ENCODE measurements around the gene GRK5. TPM values are rescaled to one million over a fixed set of nuclear protein-coding genes. Genes with fewer than 3 reads are reported as not detected.

Gene GRK5
- total and polyA plus RNA-seq, 9 of the 15 experiments (the other 6 are each of a cell fraction or from before 2014, with no cell fraction given) = 0.46 to 0.83 (median 0.67) TPM; not detected in 2

DNA sequence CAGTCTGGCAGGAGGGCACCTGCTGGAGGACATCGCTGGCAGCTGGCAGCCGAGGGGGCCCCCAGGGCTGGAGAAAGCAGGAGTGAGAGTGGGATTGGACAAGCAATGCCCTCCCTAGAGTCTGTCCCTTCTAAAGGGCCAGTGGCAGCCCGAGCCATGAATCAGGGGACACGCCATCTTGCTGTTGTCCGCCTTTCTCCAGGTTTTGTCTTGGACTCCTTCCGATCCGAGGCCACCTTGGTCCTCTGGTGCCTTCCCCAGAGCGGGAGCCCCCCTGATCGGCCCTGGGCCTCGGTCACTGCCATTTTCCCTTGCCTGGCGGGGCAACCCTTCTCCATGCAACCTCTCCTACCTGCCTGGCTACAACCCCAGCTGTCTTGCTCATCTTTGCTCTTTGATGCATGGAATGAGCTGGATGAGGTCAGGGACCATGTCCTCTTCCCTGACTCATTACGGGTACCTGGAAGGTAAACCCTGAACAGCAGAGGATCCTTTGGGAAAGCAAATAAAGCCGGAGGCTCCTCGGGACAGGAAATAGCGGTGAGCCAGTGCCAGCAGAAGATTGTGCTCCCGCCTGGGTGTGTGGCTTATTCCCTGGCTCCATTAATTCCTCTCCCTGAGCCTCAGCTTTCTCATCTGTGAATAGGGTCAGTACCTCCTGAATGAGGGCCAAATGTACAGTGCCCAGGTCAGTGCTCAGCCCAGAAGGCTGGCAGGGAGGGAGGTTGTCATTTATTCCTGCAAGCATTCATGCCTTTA lies 112.0 kb downstream of the GRK5 start:
- POLR2A ChIA-PET = interaction anchor here (0.6 to 1.1 kb wide), 2 partner anchors 15 to 48 kb away, joined by 3 read pairs; no protein-coding TSS in a partner anchor
- peaks cover 5 to 11% of the 10 kb centered on the region in 2 experiments; a peak in 3 of 5 replicates for H3K4me1 ChIP-seq (replicated peaks in 1 of 2; ENCODE audit: control insufficient read depth in 2 of 2, insufficient read depth in 2 of 2, low read length in 2 of 2)
- H3K9ac ChIP-seq (ENCODE audit: insufficient read depth in 1 of 2, low read depth in 2 of 2, low read length in 2 of 2) = no peak overlapping the region
- TF ChIP-seq, protein P1, sequence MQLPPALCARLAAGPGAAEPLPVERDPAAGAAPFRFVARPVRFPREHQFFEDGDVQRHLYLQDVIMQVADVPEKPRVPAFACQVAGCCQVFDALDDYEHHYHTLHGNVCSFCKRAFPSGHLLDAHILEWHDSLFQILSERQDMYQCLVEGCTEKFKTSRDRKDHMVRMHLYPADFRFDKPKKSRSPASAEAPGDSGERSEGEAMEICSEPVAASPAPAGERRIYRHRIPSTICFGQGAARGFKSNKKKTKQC (CRISPR knock-in tag; IDR thresholded peaks at IDR 0.05) = no peak
- TF ChIP-seq, protein P2, sequence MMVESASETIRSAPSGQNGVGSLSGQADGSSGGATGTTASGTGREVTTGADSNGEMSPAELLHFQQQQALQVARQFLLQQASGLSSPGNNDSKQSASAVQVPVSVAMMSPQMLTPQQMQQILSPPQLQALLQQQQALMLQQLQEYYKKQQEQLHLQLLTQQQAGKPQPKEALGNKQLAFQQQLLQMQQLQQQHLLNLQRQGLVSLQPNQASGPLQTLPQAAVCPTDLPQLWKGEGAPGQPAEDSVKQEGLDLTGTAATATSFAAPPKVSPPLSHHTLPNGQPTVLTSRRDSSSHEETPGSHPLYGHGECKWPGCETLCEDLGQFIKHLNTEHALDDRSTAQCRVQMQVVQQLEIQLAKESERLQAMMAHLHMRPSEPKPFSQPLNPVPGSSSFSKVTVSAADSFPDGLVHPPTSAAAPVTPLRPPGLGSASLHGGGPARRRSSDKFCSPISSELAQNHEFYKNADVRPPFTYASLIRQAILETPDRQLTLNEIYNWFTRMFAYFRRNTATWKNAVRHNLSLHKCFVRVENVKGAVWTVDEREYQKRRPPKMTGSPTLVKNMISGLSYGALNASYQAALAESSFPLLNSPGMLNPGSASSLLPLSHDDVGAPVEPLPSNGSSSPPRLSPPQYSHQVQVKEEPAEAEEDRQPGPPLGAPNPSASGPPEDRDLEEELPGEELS (CRISPR knock-in tag; IDR thresholded peaks at IDR 0.05; ENCODE audit: borderline replicate concordance) = no peak
- no peak for TF ChIP-seq RFX5 (IDR thresholded peaks at IDR 0.05; ENCODE audit: low read depth, low read length)
- TF ChIP-seq POU5F1 (IDR thresholded peaks at IDR 0.05; ENCODE audit: borderline replicate concordance, low read depth, low read length, partially characterized antibody) = no peak
- no peak for TF ChIP-seq CBX5 (IDR thresholded peaks at IDR 0.05; ENCODE audit: borderline replicate concordance, low read depth)
- TF ChIP-seq BCL6 (CRISPR knock-in tag; IDR thresholded peaks at IDR 0.05) = no peak
- TF ChIP-seq NFRKB (IDR thresholded peaks at IDR 0.05; ENCODE audit: low read depth) = no peak
- TF ChIP-seq, protein P3, sequence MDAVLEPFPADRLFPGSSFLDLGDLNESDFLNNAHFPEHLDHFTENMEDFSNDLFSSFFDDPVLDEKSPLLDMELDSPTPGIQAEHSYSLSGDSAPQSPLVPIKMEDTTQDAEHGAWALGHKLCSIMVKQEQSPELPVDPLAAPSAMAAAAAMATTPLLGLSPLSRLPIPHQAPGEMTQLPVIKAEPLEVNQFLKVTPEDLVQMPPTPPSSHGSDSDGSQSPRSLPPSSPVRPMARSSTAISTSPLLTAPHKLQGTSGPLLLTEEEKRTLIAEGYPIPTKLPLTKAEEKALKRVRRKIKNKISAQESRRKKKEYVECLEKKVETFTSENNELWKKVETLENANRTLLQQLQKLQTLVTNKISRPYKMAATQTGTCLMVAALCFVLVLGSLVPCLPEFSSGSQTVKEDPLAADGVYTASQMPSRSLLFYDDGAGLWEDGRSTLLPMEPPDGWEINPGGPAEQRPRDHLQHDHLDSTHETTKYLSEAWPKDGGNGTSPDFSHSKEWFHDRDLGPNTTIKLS (IDR thresholded peaks at IDR 0.05; ENCODE audit: borderline replicate concordance, low read depth) = no peak
- TF ChIP-seq ZFP36 (IDR thresholded peaks at IDR 0.05; ENCODE audit: low read depth, low read length, partially characterized antibody) = no peak
- no peak for TF ChIP-seq ZBTB7A (IDR thresholded peaks at IDR 0.05; ENCODE audit: borderline replicate concordance, control insufficient read depth, low read depth, low read length)
- TF ChIP-seq U2AF2 (optimal IDR thresholded peaks at IDR 0.05; ENCODE audit: low read depth, low read length) = no peak
- no TSS peak for BruUV-seq (replicated peaks)
- in situ Hi-C loops (cut with MboI) = no loop called here
- 29% methylated on average over 14 of the region's 16 CpGs for WGBS (ENCODE audit: insufficient coverage, low coverage, missing lambda C conversion rate)
- no peak overlapping the region for H2AFZ ChIP-seq (ENCODE audit: low read depth, low read length)
- no peak overlapping the region for H3K4me3 ChIP-seq
- no peak for DNase-seq (ENCODE audit: extremely low read depth in 1 of 4, low spot score in 3 of 4)
- H3K9me1 ChIP-seq (ENCODE audit: control insufficient read depth, insufficient read depth, low read length) = no peaks in the 10 kb centered on the region
- intact Hi-C loops (cut with micrococcal nuclease) = no loop called here
- no peak overlapping the region for H3K27ac ChIP-seq (ENCODE audit: extremely low read depth, low read depth, low read length)
- ATAC-seq = no peak
- CTCF ChIA-PET (ENCODE audit: low intra/inter-chr PET ratio) = no interaction called here
- FAIRE-seq = no peak
- no peak overlapping the region for H3K4me2 ChIP-seq (ENCODE audit: insufficient read depth, low read length)
- no peaks in the 10 kb centered on the region for H3K36me3 ChIP-seq (ENCODE audit: control insufficient read depth, insufficient read depth, low read length)
- no peaks in the 10 kb centered on the region for H3K79me2 ChIP-seq (ENCODE audit: control insufficient read depth, insufficient read depth, low read length)
- no peaks in the 10 kb centered on the region for H3K9me3 ChIP-seq (replicated peaks; ENCODE audit: control insufficient read depth, insufficient read depth, low read depth, low read length)
- H4K20me1 ChIP-seq (replicated peaks; ENCODE audit: control insufficient read depth, insufficient read depth, low read length) = no peaks in the 10 kb centered on the region
- H3K27me3 ChIP-seq (ENCODE audit: control insufficient read depth in 2 of 2, insufficient read depth in 2 of 2, low read length in 2 of 2) = 0 out of 5 replicates have a peak, but pooled peaks cover 0 to 4% of the 10 kb centered on the region in 2 experiments

Measured in K562 (cell line).